Natural killer cell (primary cell): Measurements from ENCODE around the gene PAF1. TPM values are rescaled to one million over a fixed set of nuclear protein-coding genes. Genes with fewer than 3 reads are reported as not detected.
A peak's percentile ranks its signal among the peaks of the same experiment; 100 is the strongest.

Source experiments
- ATAC-seq, 3 donors: fragments of 150-1000 bp in 2 of 3; fragments of 200-7000 bp in 1 of 3; cut with Tn5 transposase; 1 replicate in 1 of 3; 2 replicates in 2 of 3; pipeline ENCODE4 v1.10.0; 2021; ENCODE audit warnings: mild to moderate bottlenecking in 2 of 3, moderate library complexity in 2 of 3
- DNase-seq, 2 donors: peaks; one replicate each; pipeline versions ENCODE4 v3.0.0 to v3.0.0-alpha.2; 2013 to 2021; ENCODE audit warnings: mixed read lengths in 1 of 2
- H3K27ac ChIP-seq: one replicate; pipeline ENCODE4 v1.5.1; 2013; ENCODE audit warnings: mild to moderate bottlenecking, low read length
- H3K27me3 ChIP-seq: one replicate; pipeline ENCODE4 v1.6.1; 2013; ENCODE audit warnings: low read length; ENCODE audit not compliant: control insufficient read depth, insufficient read depth
- H3K36me3 ChIP-seq: one replicate; pipeline ENCODE4 v1.6.1; 2013; ENCODE audit warnings: low read length; ENCODE audit not compliant: control insufficient read depth, insufficient read depth
- H3K4me1 ChIP-seq: one replicate; pipeline ENCODE4 v1.6.1; 2013; ENCODE audit warnings: low read length; ENCODE audit not compliant: control insufficient read depth, insufficient read depth
- H3K4me3 ChIP-seq: one replicate; pipeline ENCODE4 v1.5.1; 2013; ENCODE audit warnings: low read length
- H3K9me3 ChIP-seq: one replicate; pipeline ENCODE4 v1.6.1; 2013; ENCODE audit warnings: low read length; ENCODE audit not compliant: control insufficient read depth, insufficient read depth
- H3K27ac Mint-ChIP-seq, 2 donors: one replicate each; pipeline ENCODE4 v1.8.0; 2022; ENCODE audit warnings: mild to moderate bottlenecking in 2 of 2, mixed read lengths in 2 of 2, moderate library complexity in 1 of 2
- H3K27me3 Mint-ChIP-seq, 2 donors: one replicate each; pipeline ENCODE4 v1.8.0; 2022; ENCODE audit warnings: low read depth in 2 of 2, mixed read lengths in 2 of 2
- H3K36me3 Mint-ChIP-seq: one replicate; pipeline ENCODE4 v1.8.0; 2022; ENCODE audit warnings: mixed read lengths
- H3K4me1 Mint-ChIP-seq, 2 donors: one replicate each; pipeline ENCODE4 v1.8.0; 2022; ENCODE audit warnings: mixed read lengths in 2 of 2
- H3K4me3 Mint-ChIP-seq: one replicate; pipeline ENCODE4 v1.8.0; 2022; ENCODE audit warnings: mild to moderate bottlenecking, moderate library complexity, mixed read lengths
- H3K9me3 Mint-ChIP-seq, 2 donors: one replicate each; pipeline ENCODE4 v1.8.0; 2022; ENCODE audit warnings: mixed read lengths in 2 of 2
- WGBS: methylation state at CpG from one replicate; pipeline ENCODE4 v1.1.7; 2013; ENCODE audit warnings: missing lambda C conversion rate; ENCODE audit not compliant: insufficient coverage; 5-methylcytosine and 5-hydroxymethylcytosine counted together
- intact Hi-C: fragments of 100-400 bp; cut with micrococcal nuclease; formaldehyde crosslinking; loops from one replicate; pipeline ENCODE4 v1.14.2; 2022
- total RNA-seq, 4 donors: library from RNA; stranded (reverse); fragments of 120-200 nt in 1 of 4; gene quantifications; one replicate each; pipeline versions ENCODE4 v1.2.3 to v1.2.4, GENCODE V29; 2013 to 2022
- TF ChIP-seq, protein P1 (sequence below): fragments of 200-600 bp; IDR thresholded peaks from one replicate; pipeline ENCODE4 v1.8.0; 2022; ENCODE audit warnings: antibody characterized with exemption

The PAF1 gene
- total RNA-seq: 10 to 100 TPM; 54.3 to 80.9 (median 68.3) TPM
- total RNA-seq (2013): 52.8 TPM

DNA sequence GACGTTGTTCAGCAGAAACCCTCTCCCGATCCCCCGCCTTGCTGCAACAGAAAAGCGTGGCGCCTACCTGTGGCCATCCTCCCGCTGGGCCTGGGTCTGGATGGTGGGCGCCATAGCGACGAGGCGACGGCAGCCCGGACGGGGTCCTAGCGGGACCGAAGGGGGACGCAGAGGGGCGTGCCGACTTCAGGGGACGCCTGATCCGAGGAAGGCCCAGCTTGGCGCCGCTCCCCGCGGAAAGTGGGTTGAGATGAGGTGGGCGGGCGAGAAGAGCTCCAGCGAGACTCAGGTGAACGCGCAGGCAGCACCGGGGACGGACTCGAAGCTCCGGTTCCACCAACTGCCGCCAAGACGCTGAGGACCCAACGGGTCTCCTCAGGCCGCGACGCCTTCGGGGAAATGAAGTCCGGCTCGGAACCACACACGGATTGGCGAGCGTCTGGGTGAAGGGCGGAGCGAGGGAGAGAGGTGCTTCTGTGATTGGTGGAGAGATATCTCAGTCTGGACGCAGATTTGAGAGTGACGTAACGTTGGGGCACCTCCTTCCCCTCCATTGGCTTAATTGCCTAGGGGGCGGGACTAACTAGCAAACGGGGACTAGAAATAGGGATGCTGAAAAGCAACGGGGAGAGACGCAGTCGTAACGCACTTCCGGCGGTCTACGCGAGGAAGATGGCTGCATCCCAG lies at the start of gene PAF1, which contains the start of gene MED29:
Gene PAF1, minus strand, starts transcription at position 356 of the 687 bp plus-strand sequence. Its CDS starts 242 bp downstream, at position 114.
Gene MED29, plus strand, starts transcription at position 628 of the 687 bp plus-strand sequence. Its CDS starts 45 bp downstream, at position 673.
- TF ChIP-seq, protein P1, sequence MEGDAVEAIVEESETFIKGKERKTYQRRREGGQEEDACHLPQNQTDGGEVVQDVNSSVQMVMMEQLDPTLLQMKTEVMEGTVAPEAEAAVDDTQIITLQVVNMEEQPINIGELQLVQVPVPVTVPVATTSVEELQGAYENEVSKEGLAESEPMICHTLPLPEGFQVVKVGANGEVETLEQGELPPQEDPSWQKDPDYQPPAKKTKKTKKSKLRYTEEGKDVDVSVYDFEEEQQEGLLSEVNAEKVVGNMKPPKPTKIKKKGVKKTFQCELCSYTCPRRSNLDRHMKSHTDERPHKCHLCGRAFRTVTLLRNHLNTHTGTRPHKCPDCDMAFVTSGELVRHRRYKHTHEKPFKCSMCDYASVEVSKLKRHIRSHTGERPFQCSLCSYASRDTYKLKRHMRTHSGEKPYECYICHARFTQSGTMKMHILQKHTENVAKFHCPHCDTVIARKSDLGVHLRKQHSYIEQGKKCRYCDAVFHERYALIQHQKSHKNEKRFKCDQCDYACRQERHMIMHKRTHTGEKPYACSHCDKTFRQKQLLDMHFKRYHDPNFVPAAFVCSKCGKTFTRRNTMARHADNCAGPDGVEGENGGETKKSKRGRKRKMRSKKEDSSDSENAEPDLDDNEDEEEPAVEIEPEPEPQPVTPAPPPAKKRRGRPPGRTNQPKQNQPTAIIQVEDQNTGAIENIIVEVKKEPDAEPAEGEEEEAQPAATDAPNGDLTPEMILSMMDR: no peak
- H3K27me3 Mint-ChIP-seq: no peaks in the 10 kb centered on the region
- Histone ChIP-seq H3K27ac (peak within 1 kb of the TSS; percentile 98), H3K36me3 (peaks cover 52% of the 10 kb centered on the region), H3K9me3 (no peaks in the 10 kb centered on the region), H3K4me3 (peak within 1 kb of the TSS; percentile 92), H3K4me1 (peaks cover 25% of the 10 kb centered on the region), H3K27me3 (no peaks in the 10 kb centered on the region)
- ATAC-seq (peak; percentile 91 to 98 (median 92)), DNase-seq (peak; percentile 90 to 100)
- under 1% methylated on average over 60 of the region's 60 CpGs for WGBS
- H3K4me3 Mint-ChIP-seq: peak within 1 kb of the TSS; percentile 97
- intact Hi-C loops: loop anchor here (1.0 to 2.0 kb wide), 4 partner anchors 11 to 54 kb away; partner anchors contain the start of genes SAMD4B and SUPT5H
- H3K36me3 Mint-ChIP-seq: no peaks in the 10 kb centered on the region
- peaks cover 16 to 32% of the 10 kb centered on the region in 2 donors for H3K4me1 Mint-ChIP-seq
- no peaks in the 10 kb centered on the region for H3K9me3 Mint-ChIP-seq
- H3K27ac Mint-ChIP-seq: peak within 1 kb of the TSS; percentile 91 to 98

DNA sequence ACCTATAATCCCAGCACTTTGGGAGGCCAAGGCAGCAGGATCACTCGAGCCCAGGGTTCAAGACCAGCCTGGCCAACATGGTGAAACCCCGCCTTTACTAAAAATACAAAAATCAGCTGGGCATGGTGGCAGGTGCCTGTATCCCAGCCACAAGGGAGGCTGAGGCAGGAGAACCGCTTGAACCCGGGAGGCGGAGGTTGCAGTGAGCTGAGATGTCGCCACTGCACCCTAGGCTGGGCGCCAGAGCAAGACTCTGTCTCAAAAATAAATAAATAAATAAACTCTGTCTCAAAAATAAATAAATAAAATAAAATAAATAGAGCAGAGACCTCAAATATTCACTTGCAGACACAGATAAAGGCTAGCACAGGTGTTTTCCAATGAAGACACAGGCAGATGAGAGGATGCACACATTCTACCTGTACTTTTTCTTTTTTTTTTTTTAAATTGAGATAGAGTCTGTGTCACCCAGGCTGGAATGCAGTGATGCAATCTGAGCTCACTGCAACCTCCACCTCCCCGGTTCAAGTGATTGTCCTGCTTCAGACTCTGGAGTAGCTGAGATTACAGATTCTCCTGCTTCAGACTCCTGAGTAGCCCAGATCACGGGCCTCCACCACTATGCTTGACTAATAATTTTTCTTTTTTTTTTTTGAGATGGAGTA lies 47.5 kb upstream of the PAF1 start:
- H3K9me3 Mint-ChIP-seq: no peaks in the 10 kb centered on the region
- no peaks in the 10 kb centered on the region for H3K27me3 ChIP-seq
- H3K9me3 ChIP-seq: no peaks in the 10 kb centered on the region
- WGBS: 96% methylated on average over 8 of the region's 9 CpGs
- ATAC-seq: no peak
- no peak overlapping the region for H3K4me3 ChIP-seq
- H3K27ac ChIP-seq: no peak overlapping the region
- TF ChIP-seq, protein P1: no peak
- peaks cover 12% of the 10 kb centered on the region for H3K36me3 ChIP-seq
- H3K4me1 ChIP-seq: peaks cover 26% of the 10 kb centered on the region
- H3K36me3 Mint-ChIP-seq: peaks cover 8% of the 10 kb centered on the region
- peaks cover 0 to 3% of the 10 kb centered on the region in 2 donors for H3K27me3 Mint-ChIP-seq
- intact Hi-C loops: no loop called here
- no peak for DNase-seq
- H3K4me1 Mint-ChIP-seq: peaks cover 22 to 30% of the 10 kb centered on the region in 2 donors
- H3K4me3 Mint-ChIP-seq: no peak overlapping the region
- no peak overlapping the region for H3K27ac Mint-ChIP-seq

DNA sequence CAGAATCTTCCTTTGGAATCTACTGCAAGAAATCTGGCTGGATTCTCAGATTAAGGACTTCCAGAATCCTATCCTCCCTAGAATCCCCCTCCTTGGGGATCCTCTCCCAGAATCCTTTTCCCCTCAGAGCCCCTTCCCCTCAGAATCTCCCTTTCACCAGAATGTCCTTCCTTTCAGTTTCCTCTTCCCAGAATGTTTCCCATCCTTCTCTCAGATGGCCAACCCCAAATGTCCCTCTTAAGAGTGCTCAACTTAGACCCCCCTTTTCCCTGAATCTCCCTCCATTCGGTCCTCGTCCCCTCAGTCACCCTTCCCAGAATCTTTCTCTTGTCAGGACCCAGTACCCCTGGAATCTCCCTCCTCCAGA lies 45.4 kb upstream of the PAF1 start:
- peaks cover 28% of the 10 kb centered on the region for H3K36me3 ChIP-seq
- H3K27ac ChIP-seq: peak overlapping the region; percentile 95
- peak overlapping the region; percentile 99 for H3K4me3 Mint-ChIP-seq
- 18% methylated on average over 2 of the region's 2 CpGs for WGBS
- H3K9me3 Mint-ChIP-seq: no peaks in the 10 kb centered on the region
- H3K4me3 ChIP-seq: peak overlapping the region; percentile 76
- ATAC-seq (no peak), DNase-seq (no peak)
- H3K36me3 Mint-ChIP-seq: peaks cover 13% of the 10 kb centered on the region
- peaks cover 0 to 3% of the 10 kb centered on the region in 2 donors for H3K27me3 Mint-ChIP-seq
- no peaks in the 10 kb centered on the region for H3K27me3 ChIP-seq
- H3K27ac Mint-ChIP-seq: peak overlapping the region; percentile 96 to 98
- peaks cover 26% of the 10 kb centered on the region for H3K4me1 ChIP-seq
- no peaks in the 10 kb centered on the region for H3K9me3 ChIP-seq
- peaks cover 27 to 36% of the 10 kb centered on the region in 2 donors for H3K4me1 Mint-ChIP-seq
- intact Hi-C loops: loop anchor here (1.0 to 2.0 kb wide), 3 partner anchors 9 to 96 kb away; partner anchors contain the start of genes MED29, PAF1 and SUPT5H
- TF ChIP-seq, protein P1: no peak
